Cardiac fibroblast (primary cell): Measurements from ENCODE around the gene SLC15A3.
"Not testable (repeated sequence)": the region's sequence is repeated elsewhere in the genome, so short reads cannot be mapped to it uniquely, and the experiment has no call there.

ENCODE experiments used
- DNase-seq, 2 donors: peaks; one replicate each; pipeline versions ENCODE4 v3.0.0 to v3.0.0-alpha.2; 2010; ENCODE audit warnings: low read depth in 2 of 2
- H3K4me3 ChIP-seq, 2 donors: replicated peaks in 1 of 2; 1 replicate in 1 of 2; 2 replicates in 1 of 2; pipeline ENCODE4 v1.5.1; 2011; ENCODE audit warnings: low read depth in 2 of 2, low read length in 2 of 2, mild to moderate bottlenecking in 2 of 2, moderate library complexity in 1 of 2
- CTCF ChIP-seq: IDR thresholded peaks from one replicate; pipeline ENCODE4 v1.5.1; 2011; ENCODE audit warnings: low read depth, mild to moderate bottlenecking, low read length, inconsistent platforms

Gene SLC15A3

GRCh38 chr11:60977836-60978235 is 25.9 kb upstream of the SLC15A3 start:
- no peak overlapping the region for H3K4me3 ChIP-seq
- no peak for DNase-seq
- TF ChIP-seq CTCF, result no peak

- no peak overlapping the region for H3K4me3 ChIP-seq
- no peak for TF ChIP-seq CTCF
- DNase-seq, result no peak
Observed at GRCh38 chr11:60977224-60977623, 25.2 kb upstream of the SLC15A3 start.

- no peak for DNase-seq
- TF ChIP-seq CTCF, result no peak
- no peak overlapping the region for H3K4me3 ChIP-seq
Observed at GRCh38 chr11:60974726-60975125, 22.8 kb upstream of the SLC15A3 start.

GRCh38 chr11:60974316-60974715 is 22.3 kb upstream of the SLC15A3 start:
- not testable (repeated sequence) for H3K4me3 ChIP-seq, DNase-seq

GRCh38 chr11:60973699-60974098 is 21.7 kb upstream of the SLC15A3 start:
- DNase-seq, result no peak
- TF ChIP-seq CTCF, result no peak
- H3K4me3 ChIP-seq, result no peak overlapping the region

GRCh38 chr11:60972182-60973030 is 20.4 kb upstream of the SLC15A3 start:
- no peak for DNase-seq
- no peak overlapping the region for H3K4me3 ChIP-seq
- TF ChIP-seq CTCF, result no peak

GRCh38 chr11:60971520-60971919 is 19.5 kb upstream of the SLC15A3 start, which contains the start of gene CD6:
CD6 (plus strand) TSS chr11:60971680; CDS start chr11:60971866, 186 bp downstream.
- no peak within 1 kb of the TSS for H3K4me3 ChIP-seq
- TF ChIP-seq CTCF, result no peak
- no peak for DNase-seq
